OCI-LY7 (cell line): Measurements from ENCODE around the gene SV2C.

Experiments
- CTCF ChIP-seq: fragments of 200-600 bp; sonication (generic); conservative IDR thresholded peaks from 2 replicates; pipeline ENCODE4 v1.5.1; 2014; ENCODE audit warnings: mild to moderate bottlenecking, antibody characterized with exemption, low read length, moderate library complexity, mixed read lengths
- EZH2phosphoT487 ChIP-seq: fragments of 200-600 bp; sonication (generic); IDR thresholded peaks from 2 replicates; pipeline ENCODE4 v1.6.1; 2018; ENCODE audit warnings: low read depth, borderline replicate concordance, mild to moderate bottlenecking, mixed run types, antibody characterized with exemption, low read length, moderate library complexity, mixed read lengths

- TF ChIP-seq CTCF (no peak), EZH2phosphoT487 (no peak)
These were observed 281.0 kb downstream of the SV2C start for GRCh38 chr5:76364226-76364589.
